Measurements from ENCODE around the gene CD244.

- no peak for TF ChIP-seq YY1 (IDR thresholded peaks at IDR 0.05; ENCODE audit: insufficient read depth, insufficient read length)
- no peak for TF ChIP-seq ZNF274 (IDR thresholded peaks at IDR 0.05; ENCODE audit: low read depth, low read length)
- no peak for TF ChIP-seq SUZ12 (IDR thresholded peaks at IDR 0.05; ENCODE audit: extremely low read depth, insufficient read depth, insufficient read length)
Observed at GRCh38 chr1:160811147-160811546, 51.5 kb downstream of the CD244 start.

All from NT2/D1 (cell line).